ENCODE data around the gene SHC2.

The SHC2 gene

DNA sequence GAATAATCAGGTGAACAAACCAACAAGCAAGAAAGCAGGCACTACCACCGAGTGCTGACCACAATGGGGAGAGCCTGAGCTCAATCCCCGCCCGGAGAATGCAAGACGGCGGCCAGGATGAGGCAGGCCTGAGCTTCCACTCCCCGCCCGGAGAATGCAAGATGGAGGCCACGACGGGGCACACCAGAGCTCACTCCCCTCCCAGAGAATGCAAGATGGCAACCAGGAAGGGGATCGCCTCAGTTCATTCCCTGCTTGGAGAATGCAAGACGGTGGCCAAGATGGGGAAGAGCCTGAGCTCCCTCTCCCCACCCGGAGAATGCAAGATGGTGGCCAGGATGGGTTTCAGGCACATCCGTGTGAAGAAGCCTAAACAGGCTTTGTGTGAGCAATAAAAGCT is 91.6 kb downstream of the SHC2 start:
- no peak for FAIRE-seq

DNA sequence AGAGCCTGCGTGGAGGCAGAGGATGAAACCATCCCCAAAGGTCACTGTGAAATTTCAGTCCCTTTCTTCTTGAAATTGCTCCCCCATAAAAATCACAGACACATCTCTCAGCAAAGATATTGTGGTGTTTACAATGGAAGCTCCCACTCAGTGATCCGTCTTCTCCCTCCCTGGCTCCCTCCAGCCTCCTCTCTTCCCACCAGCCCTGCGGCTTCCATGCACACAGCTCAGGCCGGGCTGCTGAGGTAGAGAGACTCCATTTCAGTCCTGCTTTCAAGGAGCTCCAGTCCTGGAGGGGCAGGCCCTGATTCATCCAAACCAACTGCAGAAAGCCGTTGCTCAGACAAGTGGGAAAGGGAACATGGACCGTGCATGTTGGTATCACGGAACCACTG is 92.2 kb downstream of the SHC2 start:
- no peak for FAIRE-seq

DNA sequence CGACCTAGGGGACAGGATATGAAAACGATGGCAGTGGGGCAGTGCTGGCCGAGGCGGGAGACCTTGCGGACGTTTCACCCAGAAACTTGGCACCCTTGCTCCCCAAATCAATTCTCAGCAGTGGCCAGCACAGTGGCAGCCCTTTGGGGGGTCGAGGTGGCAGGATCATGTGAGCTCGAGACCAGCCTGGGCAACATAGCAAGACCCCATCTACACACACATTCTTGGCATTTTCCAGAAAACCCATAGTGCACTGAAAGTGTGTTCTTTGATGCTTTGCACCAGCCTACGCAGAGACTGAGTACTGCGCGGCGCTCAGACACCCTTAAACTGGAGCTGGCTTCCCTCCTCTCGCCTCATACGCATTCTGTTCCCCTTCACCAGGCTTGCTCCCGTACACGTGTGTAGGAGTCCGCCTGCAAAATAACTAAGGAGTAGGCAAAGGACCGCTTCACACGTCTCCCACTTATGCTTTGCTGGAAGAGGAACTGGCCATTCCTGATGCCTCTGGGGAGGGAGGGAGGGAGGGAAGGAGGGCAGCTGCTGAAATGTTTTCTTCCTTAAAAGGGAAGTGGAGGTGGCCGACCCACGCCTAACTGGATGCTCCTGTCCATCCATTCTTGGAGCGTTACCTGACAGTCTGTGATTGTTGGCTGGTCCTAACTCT is 92.7 kb downstream of the SHC2 start:
- FAIRE-seq = no peak

DNA sequence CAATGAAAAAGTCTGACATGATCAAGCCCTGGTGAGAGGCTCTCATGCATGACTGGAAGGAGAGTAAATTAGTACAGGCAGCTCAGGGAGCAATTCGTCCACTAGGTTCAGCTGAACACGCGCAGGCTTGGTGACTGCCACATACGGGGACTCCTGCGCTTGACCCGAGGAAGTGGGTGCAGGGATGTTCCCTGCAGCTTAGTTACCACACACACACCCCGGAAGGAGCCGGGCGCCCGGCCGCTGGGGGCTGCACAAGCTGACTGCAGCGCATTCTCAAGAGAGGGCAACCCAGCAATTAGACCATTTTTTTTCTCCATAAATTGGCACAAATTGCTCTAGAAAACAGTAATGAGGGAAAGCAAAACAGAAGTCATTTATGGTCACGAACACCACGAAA is 93.3 kb downstream of the SHC2 start:
- no peak for FAIRE-seq

DNA sequence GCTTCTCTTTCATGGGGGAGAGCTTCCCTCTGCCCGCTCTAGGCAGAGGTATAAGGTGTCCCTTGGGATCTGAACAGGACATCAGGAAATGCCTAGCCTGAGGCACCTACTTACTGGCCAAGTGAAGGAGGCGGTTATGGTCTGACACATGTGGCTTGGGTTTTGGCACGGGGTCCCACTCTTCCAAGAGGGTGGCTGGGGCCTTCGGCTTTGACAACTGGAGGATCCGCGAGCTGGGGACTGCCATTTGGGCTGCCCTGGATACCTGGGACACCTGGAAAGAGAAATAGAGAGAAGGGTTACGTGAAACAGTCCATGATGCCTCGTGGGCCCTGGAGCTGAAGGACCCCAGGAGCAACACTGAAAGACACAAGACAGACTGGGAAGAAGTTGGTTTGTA is 93.9 kb downstream of the SHC2 start:
- FAIRE-seq = no peak

Data from G401.6 (cell line).